ENCODE measurements around the gene MLEC.
A peak's percentile ranks its signal among the peaks of the same experiment; 100 is the strongest.

The MLEC gene

DNA sequence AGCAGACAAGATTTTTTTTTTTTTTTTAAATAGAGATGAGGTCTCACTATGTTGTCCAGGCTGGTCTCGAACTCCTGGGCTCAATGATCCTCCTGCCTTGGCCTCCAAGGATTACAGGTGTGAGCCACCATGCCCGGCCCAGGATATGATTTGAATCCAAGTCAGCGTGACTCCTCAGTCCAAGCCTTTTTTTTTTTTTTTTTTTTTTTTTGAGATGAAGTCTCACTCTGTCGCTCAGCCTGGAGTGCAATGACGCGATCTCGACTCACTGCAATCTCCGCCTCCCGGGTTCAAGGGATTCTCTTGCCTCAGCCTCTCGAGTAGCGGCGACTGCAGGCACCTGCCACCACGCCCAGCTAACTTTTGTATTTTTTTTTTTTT, 39.6 kb upstream of the MLEC start:
- H2AFZ ChIP-seq (ENCODE audit: low read depth, low read length) = no peak overlapping the region
- H4K20me1 ChIP-seq (ENCODE audit: insufficient read depth, low read length) = 0 out of 2 replicates have a peak, but pooled peaks cover 2% of the 10 kb centered on the region
- no peak overlapping the region for H3K9ac ChIP-seq (ENCODE audit: low read depth, low read length)
- no peak overlapping the region for H3K4me2 ChIP-seq (ENCODE audit: insufficient read depth, low read length)
- ATAC-seq (ENCODE audit: insufficient read depth, low read depth) (no peak), DNase-seq (no peak)
- no peak overlapping the region for H3K27ac ChIP-seq (ENCODE audit: low read length)
- H3K79me2 ChIP-seq (ENCODE audit: insufficient read depth, low read length) = no peaks in the 10 kb centered on the region
- no peaks in the 10 kb centered on the region for H3K9me3 ChIP-seq (ENCODE audit: insufficient read depth, low read length, severe bottlenecking)
- no peak overlapping the region for H3K4me3 ChIP-seq (ENCODE audit: low read depth in 1 of 2, low read length in 2 of 2)
- H3K27me3 ChIP-seq (ENCODE audit: insufficient read depth, low read length, poor library complexity) = peaks cover 31% of the 10 kb centered on the region
- TF ChIP-seq, protein P1, sequence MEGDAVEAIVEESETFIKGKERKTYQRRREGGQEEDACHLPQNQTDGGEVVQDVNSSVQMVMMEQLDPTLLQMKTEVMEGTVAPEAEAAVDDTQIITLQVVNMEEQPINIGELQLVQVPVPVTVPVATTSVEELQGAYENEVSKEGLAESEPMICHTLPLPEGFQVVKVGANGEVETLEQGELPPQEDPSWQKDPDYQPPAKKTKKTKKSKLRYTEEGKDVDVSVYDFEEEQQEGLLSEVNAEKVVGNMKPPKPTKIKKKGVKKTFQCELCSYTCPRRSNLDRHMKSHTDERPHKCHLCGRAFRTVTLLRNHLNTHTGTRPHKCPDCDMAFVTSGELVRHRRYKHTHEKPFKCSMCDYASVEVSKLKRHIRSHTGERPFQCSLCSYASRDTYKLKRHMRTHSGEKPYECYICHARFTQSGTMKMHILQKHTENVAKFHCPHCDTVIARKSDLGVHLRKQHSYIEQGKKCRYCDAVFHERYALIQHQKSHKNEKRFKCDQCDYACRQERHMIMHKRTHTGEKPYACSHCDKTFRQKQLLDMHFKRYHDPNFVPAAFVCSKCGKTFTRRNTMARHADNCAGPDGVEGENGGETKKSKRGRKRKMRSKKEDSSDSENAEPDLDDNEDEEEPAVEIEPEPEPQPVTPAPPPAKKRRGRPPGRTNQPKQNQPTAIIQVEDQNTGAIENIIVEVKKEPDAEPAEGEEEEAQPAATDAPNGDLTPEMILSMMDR (IDR thresholded peaks at IDR 0.05; ENCODE audit: borderline replicate concordance, extremely low read depth, low read length, poor library complexity, severe bottlenecking) = no peak
- TF ChIP-seq EZH2 (IDR thresholded peaks at IDR 0.05; ENCODE audit: borderline replicate concordance, low read depth, low read length, severe bottlenecking) = no peak
- no peaks in the 10 kb centered on the region for H3K36me3 ChIP-seq (ENCODE audit: insufficient read depth, low read length)
- peaks cover 9% of the 10 kb centered on the region for H3K4me1 ChIP-seq (ENCODE audit: insufficient read depth, low read length)

DNA sequence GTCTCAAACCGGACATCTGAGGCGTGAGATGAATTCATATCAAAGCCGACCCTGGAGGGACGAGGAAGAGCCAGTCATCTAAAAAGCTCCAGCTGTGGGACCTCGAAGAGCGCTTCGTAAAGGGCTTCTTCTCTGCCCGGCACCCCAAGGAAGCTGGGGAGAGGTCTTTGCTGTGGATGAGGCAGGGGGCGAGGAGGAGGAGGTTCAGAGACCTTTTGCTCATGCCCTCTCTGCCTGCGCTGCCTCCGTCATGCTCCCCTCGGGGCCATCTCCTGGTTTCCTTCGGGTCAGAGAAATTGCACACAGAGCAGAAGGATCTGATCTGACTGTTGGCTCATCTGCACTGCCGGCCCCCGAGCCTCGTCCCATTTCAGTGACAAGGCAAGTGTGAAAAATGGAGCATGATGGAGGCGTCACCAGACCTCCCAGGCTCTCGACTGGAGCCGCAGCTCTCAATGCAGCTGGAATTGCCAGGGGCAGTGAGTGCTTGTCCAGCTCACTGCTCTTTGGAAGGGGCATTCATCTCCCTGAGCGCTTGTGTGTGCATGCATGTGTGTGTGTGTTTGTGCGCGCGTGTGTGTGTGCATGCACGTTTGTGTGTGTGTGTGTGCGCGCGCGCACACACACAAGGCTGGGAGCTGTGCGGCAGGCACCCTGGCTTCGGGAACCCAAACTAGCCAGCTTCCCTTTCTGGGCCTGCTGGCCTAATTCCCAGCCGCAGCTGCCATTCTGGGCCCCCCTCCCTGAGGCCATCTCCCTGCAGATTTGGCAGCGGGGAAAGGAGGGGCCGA, 37.3 kb upstream of the MLEC start:
- Histone ChIP-seq H3K4me2 (ENCODE audit: insufficient read depth, low read length) (peak overlapping the region; percentile 56; the same call in 1 of the 2 replicates), H3K79me2 (ENCODE audit: insufficient read depth, low read length) (no peaks in the 10 kb centered on the region), H3K27me3 (ENCODE audit: insufficient read depth, low read length, poor library complexity) (peaks cover 19% of the 10 kb centered on the region), H3K9ac (ENCODE audit: low read depth, low read length) (no peak overlapping the region), H3K4me3 (ENCODE audit: low read depth in 1 of 2, low read length in 2 of 2) (no peak overlapping the region), H4K20me1 (ENCODE audit: insufficient read depth, low read length) (0 out of 2 replicates have a peak, but pooled peaks cover 2% of the 10 kb centered on the region), H3K4me1 (ENCODE audit: insufficient read depth, low read length) (peaks cover 9% of the 10 kb centered on the region), H3K36me3 (ENCODE audit: insufficient read depth, low read length) (no peaks in the 10 kb centered on the region), H2AFZ (ENCODE audit: low read depth, low read length) (peak overlapping the region; percentile 29; the same call in 1 of the 2 replicates), H3K27ac (ENCODE audit: low read length) (no peak overlapping the region), H3K9me3 (ENCODE audit: insufficient read depth, low read length, severe bottlenecking) (no peaks in the 10 kb centered on the region)
- ATAC-seq (ENCODE audit: insufficient read depth, low read depth) (0 out of 3 replicates have a peak, but pooled peaks have one; percentile 15), DNase-seq (no peak)
- TF ChIP-seq EZH2 (IDR thresholded peaks at IDR 0.05; ENCODE audit: borderline replicate concordance, low read depth, low read length, severe bottlenecking) = no peak
- TF ChIP-seq, protein P1 (IDR thresholded peaks at IDR 0.05; ENCODE audit: borderline replicate concordance, extremely low read depth, low read length, poor library complexity, severe bottlenecking) = no peak

DNA sequence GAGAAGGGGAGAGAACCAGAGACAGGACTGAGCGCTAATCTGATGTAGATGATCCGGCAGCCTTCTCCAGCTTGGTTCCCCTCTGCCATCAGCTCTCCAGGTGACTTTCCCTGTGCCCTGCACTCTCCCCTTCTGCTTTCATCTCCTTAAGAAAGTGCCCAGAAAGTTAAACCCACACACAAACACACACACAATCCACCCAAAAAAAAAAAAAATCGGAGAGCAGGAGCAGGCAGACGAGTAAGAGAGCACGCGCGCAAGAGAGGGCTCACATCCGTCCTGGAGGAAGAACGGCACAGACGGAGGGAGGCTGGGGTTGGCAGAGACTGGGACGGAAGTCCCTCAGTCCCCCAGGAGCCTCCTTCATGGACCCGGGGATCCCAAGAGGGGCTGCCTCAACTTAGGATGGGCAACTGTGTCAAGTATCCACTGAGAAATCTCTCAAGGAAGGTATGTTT, 36.7 kb upstream of the MLEC start:
- no peak overlapping the region for H3K27ac ChIP-seq (ENCODE audit: low read length)
- H3K4me1 ChIP-seq (ENCODE audit: insufficient read depth, low read length) = peaks cover 9% of the 10 kb centered on the region
- no peak overlapping the region for H3K4me2 ChIP-seq (ENCODE audit: insufficient read depth, low read length)

More for the DNA sequence above, 36.7 kb upstream of the MLEC start:
- no peak overlapping the region for H2AFZ ChIP-seq (ENCODE audit: low read depth, low read length)
- H3K27me3 ChIP-seq (ENCODE audit: insufficient read depth, low read length, poor library complexity) = peaks cover 19% of the 10 kb centered on the region
- ATAC-seq (ENCODE audit: insufficient read depth, low read depth) (no peak), DNase-seq (no peak)
- no peak overlapping the region for H3K4me3 ChIP-seq (ENCODE audit: low read depth in 1 of 2, low read length in 2 of 2)
- no peaks in the 10 kb centered on the region for H3K79me2 ChIP-seq (ENCODE audit: insufficient read depth, low read length)
- no peak overlapping the region for H3K9ac ChIP-seq (ENCODE audit: low read depth, low read length)
- no peaks in the 10 kb centered on the region for H3K36me3 ChIP-seq (ENCODE audit: insufficient read depth, low read length)
- H3K9me3 ChIP-seq (ENCODE audit: insufficient read depth, low read length, severe bottlenecking) = no peaks in the 10 kb centered on the region
- 0 out of 2 replicates have a peak, but pooled peaks cover 2% of the 10 kb centered on the region for H4K20me1 ChIP-seq (ENCODE audit: insufficient read depth, low read length)
- TF ChIP-seq, protein P1 (IDR thresholded peaks at IDR 0.05; ENCODE audit: borderline replicate concordance, extremely low read depth, low read length, poor library complexity, severe bottlenecking) = no peak
- TF ChIP-seq EZH2 (IDR thresholded peaks at IDR 0.05; ENCODE audit: borderline replicate concordance, low read depth, low read length, severe bottlenecking) = no peak
